ENCODE data around the gene VAMP8. TPM values are rescaled to one million over a fixed set of nuclear protein-coding genes. Genes with fewer than 3 reads are reported as not detected.

Gene VAMP8
- total and polyA plus RNA-seq, 10 of the 15 experiments (the other 5 are each of a cell fraction or from before 2014, with no cell fraction given): 93.6 to 744 (median 217) TPM

GRCh38 chr2:85589181-85589580 is 11.8 kb downstream of the VAMP8 start:
- RAD21 ChIA-PET (ENCODE audit: unreplicated experiment): no interaction called here
- no peak for ATAC-seq
- POLR2A ChIA-PET: no interaction called here
- TF ChIP-seq HDGF (IDR thresholded peaks at IDR 0.05) (no peak), PRDM15 (CRISPR knock-in tag; IDR thresholded peaks at IDR 0.05) (no peak), ATF2 (IDR thresholded peaks at IDR 0.05; ENCODE audit: low read length) (no peak), POLR2AphosphoS5 (IDR thresholded peaks at IDR 0.05; ENCODE audit: low read length) (no peak), IKZF1 (conservative IDR thresholded peaks at IDR 0.05) (no peak), TCF7 (IDR thresholded peaks at IDR 0.05; ENCODE audit: borderline replicate concordance) (no peak), POLR2AphosphoS2 (IDR thresholded peaks at IDR 0.05; ENCODE audit: low read depth, low read length) (no peak), ZNF207 (IDR thresholded peaks at IDR 0.05; ENCODE audit: borderline replicate concordance) (no peak), NKRF (conservative IDR thresholded peaks at IDR 0.05) (no peak), ZSCAN29 (IDR thresholded peaks at IDR 0.05) (no peak)
- 92% methylated on average over 4 of the region's 4 CpGs for WGBS (ENCODE audit: insufficient coverage, insufficient replicate concordance, low lambda C conversion rate, missing lambda C conversion rate)
- no peaks in the 10 kb centered on the region for H3K27me3 ChIP-seq (replicated peaks in 1 of 2; ENCODE audit: control insufficient read depth in 2 of 2, insufficient read depth in 2 of 2, low read length in 1 of 2)
- FAIRE-seq: no peak
- no peak for DNase-seq (ENCODE audit: low read depth, low spot score)
- no TSS peak for BruUV-seq (replicated peaks)
- no peak overlapping the region for H3K4me2 ChIP-seq (ENCODE audit: control insufficient read depth, insufficient read depth)
- H3K36me3 ChIP-seq (ENCODE audit: control insufficient read depth in 2 of 2, insufficient read depth in 2 of 2, low read length in 1 of 2): no peaks in the 10 kb centered on the region
- H3K79me2 ChIP-seq (ENCODE audit: control insufficient read depth, insufficient read depth, low read length): no peaks in the 10 kb centered on the region; the same call in 1 of the 2 replicates
- no peaks in the 10 kb centered on the region for H4K20me1 ChIP-seq (ENCODE audit: control insufficient read depth, insufficient read depth)
- in situ Hi-C loops (cut with MboI): no loop called here
- SMC1A ChIA-PET (ENCODE audit: uncharacterized antibody, unreplicated experiment): no interaction called here
- H3K4me1 ChIP-seq (ENCODE audit: control insufficient read depth, insufficient read depth, low read length): peaks cover 14% of the 10 kb centered on the region
- no peak overlapping the region for H3K4me3 ChIP-seq
- H3K9me3 ChIP-seq (replicated peaks; ENCODE audit: control insufficient read depth, insufficient read depth, low read length): no peaks in the 10 kb centered on the region
- H3K27ac ChIP-seq (ENCODE audit: control insufficient read depth, insufficient read depth): no peak overlapping the region
- H3K9ac ChIP-seq (ENCODE audit: control insufficient read depth, insufficient read depth, low read length): no peak overlapping the region
- intact Hi-C loops (cut with micrococcal nuclease; ENCODE audit: unreplicated experiment): no loop called here
- CTCF ChIA-PET: no interaction called here
- H2AFZ ChIP-seq (ENCODE audit: control insufficient read depth, low read depth, low read length): no peak overlapping the region

Data from GM12878 (cell line).